K562 (cell line): Measurements from ENCODE around the gene RUNX1. TPM values are rescaled to one million over a fixed set of nuclear protein-coding genes. Genes with fewer than 3 reads are reported as not detected.
A peak's percentile ranks its signal among the peaks of the same experiment; 100 is the strongest.

Source experiments
- CBFA2T3 ChIP-seq: fragments of 450-650 bp; IDR thresholded peaks from 2 replicates; pipeline ENCODE4 v1.6.1; 2017
- EGR1 ChIP-seq: fragments of 450-650 bp; conservative IDR thresholded peaks from 2 replicates; pipeline ENCODE4 v1.6.1; 2017; ENCODE audit warnings: mild to moderate bottlenecking
- ELF2 ChIP-seq: fragments of 250-450 bp; sonication (Bioruptor Pico); IDR thresholded peaks from 2 replicates; pipeline ENCODE4 v1.5.0; 2021; ENCODE audit warnings: mild to moderate bottlenecking
- ELF4 ChIP-seq: fragments of 450-650 bp; formaldehyde crosslinking; IDR thresholded peaks from 2 replicates; pipeline ENCODE4 v1.4.0; 2022; ENCODE audit warnings: missing genetic modification characterization
- EP300 ChIP-seq: IDR thresholded peaks from 2 replicates; pipeline ENCODE4 v1.6.1; 2012; ENCODE audit warnings: low read length, improper control_type of control experiment
- HNRNPK ChIP-seq: fragments of 200-400 bp; formaldehyde crosslinking; IDR thresholded peaks from one replicate; pipeline ENCODE4 v1.6.1; 2018; ENCODE audit warnings: mild to moderate bottlenecking, low read depth, low read length; ENCODE audit not compliant: poor library complexity, severe bottlenecking
- ID3 ChIP-seq, 2 experiments: fragments of 250-450 bp in 1 of 2; fragments of 450-650 bp in 1 of 2; sonication (Bioruptor Pico) in 1 of 2; IDR thresholded peaks; 2 replicates each; pipeline versions ENCODE4 v1.6.1 to v1.8.0; 2016 to 2021; ENCODE audit warnings: mild to moderate bottlenecking in 2 of 2, moderate library complexity in 2 of 2, missing compliant biosample characterization in 1 of 2, missing genetic modification characterization in 1 of 2
- IRF2 ChIP-seq: sonication (generic); formaldehyde crosslinking; IDR thresholded peaks from 2 replicates; pipeline ENCODE4 v1.8.1; 2022; ENCODE audit warnings: mild to moderate bottlenecking, missing genetic modification reagents
- KLF16 ChIP-seq: IDR thresholded peaks from 2 replicates; pipeline ENCODE4 v1.6.1; 2016; ENCODE audit warnings: antibody characterized with exemption
- NFXL1 ChIP-seq: fragments of 450-650 bp; formaldehyde crosslinking; IDR thresholded peaks from 2 replicates; pipeline ENCODE4 v1.4.0; 2021; ENCODE audit warnings: mild to moderate bottlenecking
- PHF8 ChIP-seq: fragments of 200-600 bp; sonication (generic); IDR thresholded peaks from 2 replicates; pipeline ENCODE4 v1.6.1; 2012; ENCODE audit warnings: mixed run types, mild to moderate bottlenecking, inconsistent platforms, low read length, moderate library complexity, borderline replicate concordance
- POLR3A ChIP-seq: IDR thresholded peaks from 2 replicates; pipeline ENCODE4 v1.6.1; 2011; ENCODE audit warnings: borderline replicate concordance, mild to moderate bottlenecking, moderate library complexity; ENCODE audit not compliant: insufficient read length, insufficient read depth; ENCODE audit errors: extremely low read depth
- PTRF ChIP-seq: fragments of 450-650 bp; IDR thresholded peaks from 2 replicates; pipeline ENCODE4 v1.6.1; 2016; ENCODE audit warnings: mild to moderate bottlenecking, missing genetic modification characterization, missing compliant biosample characterization
- SP2 ChIP-seq: IDR thresholded peaks from 2 replicates; pipeline ENCODE4 v1.6.1; 2011; ENCODE audit warnings: mild to moderate bottlenecking, low read depth, low read length, moderate library complexity; ENCODE audit not compliant: poor library complexity, severe bottlenecking; ENCODE audit errors: extremely low read depth
- SPI1 ChIP-seq: IDR thresholded peaks from 2 replicates; pipeline ENCODE4 v1.6.1; 2011; ENCODE audit warnings: low read depth, low read length, control low read depth, borderline replicate concordance
- SREBF1 ChIP-seq: fragments of 150-350 bp; IDR thresholded peaks from 2 replicates; pipeline ENCODE4 v1.6.1; 2014; ENCODE audit warnings: antibody characterized with exemption, low read depth, low read length, borderline replicate concordance
- TAF1 ChIP-seq: IDR thresholded peaks from 2 replicates; pipeline ENCODE4 v1.6.1; 2011; ENCODE audit warnings: mild to moderate bottlenecking, low read length, moderate library complexity; ENCODE audit not compliant: insufficient read depth, control insufficient read depth, severe bottlenecking; ENCODE audit errors: extremely low read depth
- TAF7 ChIP-seq: fragments of 450-650 bp; IDR thresholded peaks from 2 replicates; pipeline ENCODE4 v1.6.1; 2016; ENCODE audit warnings: missing genetic modification characterization, missing compliant biosample characterization
- TAL1 ChIP-seq: fragments of 450-650 bp; IDR thresholded peaks from 2 replicates; pipeline ENCODE4 v1.6.1; 2016; ENCODE audit warnings: mild to moderate bottlenecking
- ZBTB17 ChIP-seq: fragments of 450-650 bp; formaldehyde crosslinking; IDR thresholded peaks from 2 replicates; pipeline ENCODE4 v1.4.0; 2020; ENCODE audit warnings: mild to moderate bottlenecking
- ZNF124 ChIP-seq: sonication (generic); formaldehyde crosslinking; IDR thresholded peaks from 2 replicates; pipeline ENCODE4 v1.8.1; 2022; ENCODE audit warnings: missing genetic modification reagents
- ZNF24 ChIP-seq: fragments of 450-650 bp; IDR thresholded peaks from 2 replicates; pipeline ENCODE4 v1.6.1; 2016
- ZNF311 ChIP-seq: fragments of 250-450 bp; sonication (Bioruptor Pico); IDR thresholded peaks from 2 replicates; pipeline ENCODE4 v1.4.0; 2020; ENCODE audit warnings: mild to moderate bottlenecking, moderate library complexity
- ZNF589 ChIP-seq: fragments of 200-800 bp; sonication (Bioruptor generic); IDR thresholded peaks from 2 replicates; pipeline ENCODE4 v1.6.1; 2016; ENCODE audit warnings: low read depth, missing genetic modification characterization, missing compliant biosample characterization
- polyA plus RNA-seq, 8 experiments: library from polyadenylated mRNA; depleted of rRNA in 4 of 8; stranded (reverse) in 5 of 8; unstranded in 3 of 8; fragments of >200 nt; fragmentation: Nextera tagmentation in 2 of 8; fragmentation: Illumina TruSeq in 1 of 8; extraction: Ambion mirVana in 2 of 8; extraction: Trizol in 1 of 8; gene quantifications; 2 replicates each; pipeline versions ENCODE4 v1.2.1 to v1.2.3, GENCODE V29; 2011 to 2014; ENCODE audit warnings: inconsistent platforms in 1 of 8, missing spikeins in 1 of 8
- total RNA-seq, 7 experiments: library from RNA; depleted of rRNA in 6 of 7; stranded (reverse); fragments of >200 nt in 6 of 7; fragmentation: Illumina TruSeq in 2 of 7; extraction: Trizol in 2 of 7; gene quantifications; 2 replicates each; pipeline versions ENCODE4 v1.2.1 to v1.2.3, GENCODE V29; 2011 to 2021; ENCODE audit warnings: low replicate concordance in 1 of 7
- TF ChIP-seq, protein P1 (sequence below): fragments of 450-650 bp; formaldehyde crosslinking; IDR thresholded peaks from 2 replicates; pipeline ENCODE4 v1.4.0; 2022; ENCODE audit warnings: mild to moderate bottlenecking, moderate library complexity

Gene RUNX1
- total and polyA plus RNA-seq, 9 of the 15 experiments (the other 6 are each of a cell fraction or from before 2014, with no cell fraction given): 2.2 to 68.6 (median 17.8) TPM

GRCh38 chr21:35028451-35028978 is 20.6 kb downstream of the RUNX1 start (continued):
- TF ChIP-seq, protein P1, sequence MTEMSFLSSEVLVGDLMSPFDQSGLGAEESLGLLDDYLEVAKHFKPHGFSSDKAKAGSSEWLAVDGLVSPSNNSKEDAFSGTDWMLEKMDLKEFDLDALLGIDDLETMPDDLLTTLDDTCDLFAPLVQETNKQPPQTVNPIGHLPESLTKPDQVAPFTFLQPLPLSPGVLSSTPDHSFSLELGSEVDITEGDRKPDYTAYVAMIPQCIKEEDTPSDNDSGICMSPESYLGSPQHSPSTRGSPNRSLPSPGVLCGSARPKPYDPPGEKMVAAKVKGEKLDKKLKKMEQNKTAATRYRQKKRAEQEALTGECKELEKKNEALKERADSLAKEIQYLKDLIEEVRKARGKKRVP (CRISPR knock-in tag): 0 out of 2 replicates have a peak, but pooled peaks have one; percentile 12
- TF ChIP-seq POLR3A (no peak), NFXL1 (CRISPR knock-in tag) (0 out of 2 replicates have a peak, but pooled peaks have one; percentile 13), PHF8 (no peak), SP2 (no peak), EGR1 (no peak), ZNF311 (0 out of 2 replicates have a peak, but pooled peaks have one; percentile 66), ELF2 (CRISPR knock-in tag) (peak; percentile 19; the same call in 1 of the 2 replicates), IRF2 (CRISPR knock-in tag) (no peak), SREBF1 (no peak), EP300 (0 out of 2 replicates have a peak, but pooled peaks have one; percentile 17), ZNF24 (0 out of 2 replicates have a peak, but pooled peaks have one; percentile 34), TAF7 (tag) (peak; percentile 42; the same call in 1 of the 2 replicates), SPI1 (0 out of 2 replicates have a peak, but pooled peaks have one; percentile 23), TAL1 (0 out of 2 replicates have a peak, but pooled peaks have one; percentile 6), KLF16 (no peak), ID3 (CRISPR knock-in tag; IDR thresholded peaks at IDR 0.05) (no peak), ID3 (tag; IDR thresholded peaks at IDR 0.05) (peak; percentile 4; the same call in 1 of the 2 replicates), TAF1 (no peak), CBFA2T3 (peak; percentile 61), HNRNPK (no peak), PTRF (tag) (0 out of 2 replicates have a peak, but pooled peaks have one; percentile 8), ZNF589 (CRISPR knock-in tag) (peak; percentile 68; the same call in 1 of the 2 replicates), ZBTB17 (CRISPR knock-in tag) (peak; percentile 20; the same call in 1 of the 2 replicates), ZNF124 (CRISPR knock-in tag) (no peak), ELF4 (CRISPR knock-in tag) (0 out of 2 replicates have a peak, but pooled peaks have one; percentile 57)
- TF ChIP-seq, all 486 proteins: peak for 21
